Vagina (tissue), 2 donors: ENCODE measurements around the gene SCTR.

Source experiments
- CTCF ChIP-seq, 3 experiments: fragments of 450-650 bp in 2 of 3; fragments of 200-600 bp in 1 of 3; sonication (generic) in 1 of 3; IDR thresholded peaks; one replicate each; pipeline ENCODE4 v1.5.1; 2017 to 2019; ENCODE audit warnings: antibody characterized with exemption in 3 of 3, mild to moderate bottlenecking in 2 of 3, moderate library complexity in 2 of 3
- POLR2A ChIP-seq, 2 donors: fragments of 450-650 bp; IDR thresholded peaks; one replicate each; pipeline ENCODE4 v1.6.1; 2017; ENCODE audit warnings: antibody characterized with exemption in 2 of 2, mild to moderate bottlenecking in 2 of 2, moderate library complexity in 2 of 2
- POLR2AphosphoS5 ChIP-seq, 2 donors: sonication (generic); formaldehyde crosslinking; IDR thresholded peaks; one replicate each; pipeline ENCODE4 v1.9.0; 2017; ENCODE audit warnings: antibody characterized with exemption in 2 of 2, mild to moderate bottlenecking in 2 of 2, low read depth in 1 of 2; ENCODE audit not compliant: insufficient read depth in 1 of 2

DNA sequence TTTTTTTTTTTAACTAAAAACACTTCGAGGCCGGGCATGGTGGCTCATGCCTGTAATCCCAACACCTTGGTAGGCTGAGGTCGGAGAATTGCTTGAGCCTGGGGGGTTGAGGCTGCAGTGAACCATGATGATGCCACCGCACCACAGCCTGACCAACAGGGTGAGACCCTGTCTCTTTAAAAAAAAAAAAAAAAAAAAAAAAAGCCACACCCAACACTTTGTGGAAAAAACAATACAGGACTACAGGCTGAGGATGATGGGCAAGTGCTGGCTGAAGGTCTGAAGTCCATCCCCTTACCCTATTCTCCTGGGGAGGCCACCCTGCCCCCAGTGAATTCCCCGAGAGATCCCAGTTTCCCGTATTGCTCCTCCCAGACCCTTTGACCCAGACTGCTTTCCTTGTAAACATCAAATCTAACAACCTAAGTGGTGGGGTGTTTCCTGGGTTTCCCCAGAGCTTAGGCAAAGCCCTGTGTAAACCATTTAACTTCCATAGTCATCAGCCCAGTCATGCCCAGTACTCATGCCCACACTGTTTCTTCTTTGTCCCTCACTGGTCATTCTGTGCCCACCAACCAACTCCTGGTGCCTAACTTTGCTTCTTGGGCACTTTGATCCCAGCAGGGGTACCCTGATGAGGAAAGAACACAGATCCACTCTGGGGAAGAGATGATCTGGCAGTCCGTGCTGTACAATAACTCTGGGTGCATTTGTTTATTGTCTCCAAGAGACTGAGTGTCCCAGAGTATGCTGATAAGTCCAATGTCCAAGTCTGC, 98.5 kb downstream of the SCTR start:
- TF ChIP-seq CTCF (IDR thresholded peaks at IDR 0.05), result no peak
- no peak for TF ChIP-seq POLR2A (IDR thresholded peaks at IDR 0.05)
- no peak for TF ChIP-seq POLR2AphosphoS5 (IDR thresholded peaks at IDR 0.05; ENCODE audit: insufficient read depth in 1 of 2, low read depth in 1 of 2)
